NB4 (cell line): ENCODE measurements around the gene TAP2.

Experiments used
- TF ChIP-seq, protein P1 (sequence below): IDR thresholded peaks from one replicate; pipeline ENCODE4 v1.5.1; 2012; ENCODE audit warnings: low read depth, low read length
- TF ChIP-seq, protein P2 (sequence below): IDR thresholded peaks from 2 replicates; pipeline ENCODE4 v1.6.1; 2011; ENCODE audit warnings: low read depth, low read length

DNA sequence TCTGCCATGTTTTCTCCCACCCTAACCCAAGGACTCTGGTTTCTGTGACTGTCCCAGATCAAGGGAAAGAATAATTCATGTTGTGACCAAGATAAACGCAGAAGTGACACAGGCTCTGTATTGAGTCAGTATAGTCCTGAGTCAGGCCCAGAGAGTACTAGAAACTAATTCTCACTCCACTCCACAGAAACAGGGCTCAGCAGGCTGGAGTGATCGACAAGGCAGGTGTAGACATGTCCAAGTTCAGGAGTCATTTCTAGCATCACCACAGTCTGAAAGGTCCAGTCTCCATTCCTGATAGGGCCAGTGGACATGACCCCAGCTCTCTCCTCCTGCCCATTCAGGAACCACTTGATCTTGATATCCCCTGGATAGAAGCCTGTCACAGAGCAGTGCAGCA is 24.4 kb downstream of the TAP2 start:
- TF ChIP-seq, protein P1, sequence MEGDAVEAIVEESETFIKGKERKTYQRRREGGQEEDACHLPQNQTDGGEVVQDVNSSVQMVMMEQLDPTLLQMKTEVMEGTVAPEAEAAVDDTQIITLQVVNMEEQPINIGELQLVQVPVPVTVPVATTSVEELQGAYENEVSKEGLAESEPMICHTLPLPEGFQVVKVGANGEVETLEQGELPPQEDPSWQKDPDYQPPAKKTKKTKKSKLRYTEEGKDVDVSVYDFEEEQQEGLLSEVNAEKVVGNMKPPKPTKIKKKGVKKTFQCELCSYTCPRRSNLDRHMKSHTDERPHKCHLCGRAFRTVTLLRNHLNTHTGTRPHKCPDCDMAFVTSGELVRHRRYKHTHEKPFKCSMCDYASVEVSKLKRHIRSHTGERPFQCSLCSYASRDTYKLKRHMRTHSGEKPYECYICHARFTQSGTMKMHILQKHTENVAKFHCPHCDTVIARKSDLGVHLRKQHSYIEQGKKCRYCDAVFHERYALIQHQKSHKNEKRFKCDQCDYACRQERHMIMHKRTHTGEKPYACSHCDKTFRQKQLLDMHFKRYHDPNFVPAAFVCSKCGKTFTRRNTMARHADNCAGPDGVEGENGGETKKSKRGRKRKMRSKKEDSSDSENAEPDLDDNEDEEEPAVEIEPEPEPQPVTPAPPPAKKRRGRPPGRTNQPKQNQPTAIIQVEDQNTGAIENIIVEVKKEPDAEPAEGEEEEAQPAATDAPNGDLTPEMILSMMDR = no peak
- TF ChIP-seq, protein P2, sequence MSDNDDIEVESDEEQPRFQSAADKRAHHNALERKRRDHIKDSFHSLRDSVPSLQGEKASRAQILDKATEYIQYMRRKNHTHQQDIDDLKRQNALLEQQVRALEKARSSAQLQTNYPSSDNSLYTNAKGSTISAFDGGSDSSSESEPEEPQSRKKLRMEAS = no peak
